NB4 (cell line): ENCODE results near the gene FOXP2.

ENCODE experiments used
- CTCF ChIP-seq: IDR thresholded peaks from one replicate; pipeline ENCODE4 v1.5.1; 2012; ENCODE audit warnings: low read depth, low read length
- TF ChIP-seq, protein P1 (sequence below): IDR thresholded peaks from 2 replicates; pipeline ENCODE4 v1.6.1; 2011; ENCODE audit warnings: low read depth, low read length

- no peak for TF ChIP-seq CTCF
- TF ChIP-seq, protein P1, sequence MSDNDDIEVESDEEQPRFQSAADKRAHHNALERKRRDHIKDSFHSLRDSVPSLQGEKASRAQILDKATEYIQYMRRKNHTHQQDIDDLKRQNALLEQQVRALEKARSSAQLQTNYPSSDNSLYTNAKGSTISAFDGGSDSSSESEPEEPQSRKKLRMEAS = no peak
Measured at GRCh38 chr7:114656466-114656865, 241.9 kb downstream of the FOXP2 start.
